Lung microvascular endothelial cell (primary cell): ENCODE results near the gene TIMM23B. TPM values are rescaled to one million over a fixed set of nuclear protein-coding genes. Genes with fewer than 3 reads are reported as not detected.
"Not testable (repeated sequence)": the region's sequence is repeated elsewhere in the genome, so short reads cannot be mapped to it uniquely, and the experiment has no call there.

Source experiments
- DNase-seq, 2 donors: peaks; one replicate each; pipeline versions ENCODE4 v3.0.0 to v3.0.0-alpha.2; 2010; ENCODE audit warnings: low read depth in 2 of 2
- total RNA-seq: library from RNA; depleted of rRNA; stranded (reverse); fragments of >200 nt; gene quantifications from 2 replicates; pipeline ENCODE4 v1.2.1, GENCODE V29; 2014

The TIMM23B gene
- total RNA-seq, 1 donor from 2014 or later: 11.7 TPM

- DNase-seq: not testable (repeated sequence)
These were observed 35.9 kb downstream of the TIMM23B start for GRCh38 chr10:49977756-49978155.

DNA sequence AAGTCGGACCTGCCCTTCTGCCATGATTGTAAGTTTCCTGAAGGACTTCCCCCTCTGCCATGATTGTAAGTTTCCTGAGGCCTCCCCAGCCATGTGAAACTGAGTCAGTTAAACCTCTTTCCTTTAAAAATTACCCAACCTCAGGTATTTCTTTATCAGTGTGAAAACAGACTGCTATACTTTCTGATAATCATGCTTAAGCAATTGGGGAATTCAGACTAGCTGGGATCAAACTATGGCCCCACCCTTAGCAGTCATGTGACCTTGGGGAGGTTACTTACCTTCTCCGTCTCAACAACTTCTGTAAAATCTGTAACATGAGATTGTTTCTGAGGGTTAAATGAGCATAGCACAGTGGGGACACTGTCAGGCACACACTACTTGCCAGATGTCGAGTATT, 45.4 kb downstream of the TIMM23B start:
- DNase-seq: not testable (repeated sequence)

- not testable (repeated sequence) for DNase-seq
These were observed 46.5 kb downstream of the TIMM23B start, which contains the start of gene AGAP6 for GRCh38 chr10:49988376-49988775. TSS of gene AGAP6 (plus strand) at chr10:49988406. CDS start at chr10:49988716, 310 bp downstream.

DNA sequence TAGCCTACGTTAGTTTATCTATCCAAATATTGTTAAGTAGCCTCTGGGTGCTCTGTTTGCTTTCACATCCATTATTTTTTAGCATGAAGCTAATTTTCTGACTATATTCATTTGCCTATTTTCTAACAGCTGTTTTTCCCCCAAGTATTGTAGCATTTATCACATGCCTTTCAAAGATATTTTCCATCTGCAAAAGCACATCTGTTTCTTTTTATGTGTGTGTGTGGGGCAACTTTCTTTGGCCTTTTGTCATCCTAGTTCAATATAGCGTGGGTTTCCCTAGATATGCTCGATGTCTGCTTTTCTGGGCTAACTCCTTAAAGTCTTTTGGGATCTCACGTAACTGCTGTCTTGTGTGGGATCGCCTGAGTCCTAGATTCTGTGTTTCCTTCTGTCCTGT, 53.5 kb downstream of the TIMM23B start:
- not testable (repeated sequence) for DNase-seq

GRCh38 chr10:50014024-50014423, 72.2 kb downstream of the TIMM23B start:
- DNase-seq: not testable (repeated sequence)

GRCh38 chr10:50015596-50016220, 73.9 kb downstream of the TIMM23B start:
- DNase-seq: not testable (repeated sequence)

DNA sequence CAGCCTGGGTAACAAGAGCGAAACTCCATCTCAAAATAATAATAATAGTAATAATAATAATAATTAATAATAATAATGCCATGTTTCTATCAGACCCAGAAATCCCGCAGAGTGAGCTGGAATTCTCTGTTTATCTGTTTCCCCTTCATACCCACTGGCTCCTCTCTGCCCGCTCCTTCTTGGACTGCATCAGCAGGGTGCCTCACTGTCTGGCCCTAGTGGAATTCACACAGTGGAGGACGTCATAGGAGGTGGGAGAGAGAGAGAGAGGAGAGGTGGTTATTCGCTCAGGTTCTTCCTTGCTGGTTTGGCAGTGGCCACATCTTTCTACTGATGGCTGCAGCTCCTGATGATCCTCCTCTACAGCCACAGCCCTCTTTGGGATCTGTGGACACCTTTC, 75.1 kb downstream of the TIMM23B start:
- not testable (repeated sequence) for DNase-seq

DNA sequence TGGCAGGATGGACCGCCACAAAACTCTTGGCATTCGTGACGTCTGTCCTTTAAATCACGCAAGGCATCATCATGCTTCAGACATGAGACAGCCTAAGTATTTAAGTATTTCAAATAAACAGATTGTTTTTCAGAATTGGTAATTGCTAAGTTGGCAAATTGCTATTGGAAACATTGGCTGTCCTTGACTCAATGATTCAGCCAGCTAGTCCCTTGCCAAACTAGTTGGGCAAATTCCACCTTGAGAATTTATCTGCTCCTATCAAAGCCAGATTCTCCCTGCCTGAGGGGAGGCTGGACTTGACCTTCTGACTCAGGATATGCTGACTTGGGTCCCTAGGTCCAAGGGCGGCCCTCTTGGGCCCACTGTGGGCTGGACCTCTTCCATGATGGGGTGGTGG, 75.8 kb downstream of the TIMM23B start:
- not testable (repeated sequence) for DNase-seq

DNA sequence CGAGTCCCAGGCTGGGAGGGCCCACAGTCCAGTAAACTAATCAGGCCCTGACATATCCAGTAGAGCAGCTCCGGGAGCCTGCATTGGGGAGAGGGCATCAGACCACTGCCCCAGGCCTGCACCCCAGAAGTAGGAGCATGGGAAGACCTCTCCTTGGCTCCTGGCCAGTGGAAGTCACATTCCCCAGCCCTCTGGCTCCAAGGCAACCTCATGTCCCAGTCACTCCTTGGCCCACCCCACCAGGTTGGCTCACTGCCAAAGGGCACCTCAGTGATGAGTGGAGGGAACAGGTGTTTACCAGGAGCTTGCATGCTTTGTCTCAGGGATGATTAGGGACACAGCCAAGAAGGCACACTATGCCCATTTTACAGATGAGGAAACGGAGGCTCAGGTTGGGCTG, 77.4 kb downstream of the TIMM23B start:
- not testable (repeated sequence) for DNase-seq

GRCh38 chr10:50020451-50021024, 78.7 kb downstream of the TIMM23B start:
- not testable (repeated sequence) for DNase-seq

- no peak for DNase-seq
These were observed 79.8 kb downstream of the TIMM23B start for GRCh38 chr10:50021646-50022045.

Other genes with a start within 250 kb of the TIMM23B start
- gene OGDHL, start 179.7 kb upstream of the TIMM23B start, total RNA-seq: 0.20 and 0.22 TPM in 2 replicates
- gene PARG, start within 50 bp of the TIMM23B start, total RNA-seq: 17.0 and 20.6 TPM in 2 replicates
- gene AGAP6, start 46.4 kb downstream of the TIMM23B start, total RNA-seq: 0.65 and 2.2 TPM in 2 replicates
- 23.5 and 31.2 TPM in 2 replicates for gene WASHC2A, start 125.9 kb downstream of the TIMM23B start, total RNA-seq